Esophagus muscularis mucosa (tissue), 4 donors: ENCODE measurements around the gene IL9.

Source experiments
- CTCF ChIP-seq, 3 experiments: fragments of 200-600 bp in 2 of 3; fragments of 450-650 bp in 1 of 3; sonication (generic) in 2 of 3; IDR thresholded peaks; one replicate each; pipeline ENCODE4 v1.5.1; 2017 to 2019; ENCODE audit warnings: antibody characterized with exemption in 3 of 3, mild to moderate bottlenecking in 2 of 3, moderate library complexity in 1 of 3
- EP300 ChIP-seq: sonication (generic); formaldehyde crosslinking; IDR thresholded peaks from one replicate; pipeline ENCODE4 v1.6.1; 2017; ENCODE audit warnings: antibody characterized with exemption
- POLR2A ChIP-seq: fragments of 450-650 bp; IDR thresholded peaks from one replicate; pipeline ENCODE4 v1.6.1; 2017; ENCODE audit warnings: antibody characterized with exemption, moderate library complexity, mild to moderate bottlenecking, low read depth
- POLR2AphosphoS5 ChIP-seq, 2 donors: sonication (generic); formaldehyde crosslinking; IDR thresholded peaks; one replicate each; pipeline ENCODE4 v1.6.1; 2017; ENCODE audit warnings: antibody characterized with exemption in 2 of 2

DNA sequence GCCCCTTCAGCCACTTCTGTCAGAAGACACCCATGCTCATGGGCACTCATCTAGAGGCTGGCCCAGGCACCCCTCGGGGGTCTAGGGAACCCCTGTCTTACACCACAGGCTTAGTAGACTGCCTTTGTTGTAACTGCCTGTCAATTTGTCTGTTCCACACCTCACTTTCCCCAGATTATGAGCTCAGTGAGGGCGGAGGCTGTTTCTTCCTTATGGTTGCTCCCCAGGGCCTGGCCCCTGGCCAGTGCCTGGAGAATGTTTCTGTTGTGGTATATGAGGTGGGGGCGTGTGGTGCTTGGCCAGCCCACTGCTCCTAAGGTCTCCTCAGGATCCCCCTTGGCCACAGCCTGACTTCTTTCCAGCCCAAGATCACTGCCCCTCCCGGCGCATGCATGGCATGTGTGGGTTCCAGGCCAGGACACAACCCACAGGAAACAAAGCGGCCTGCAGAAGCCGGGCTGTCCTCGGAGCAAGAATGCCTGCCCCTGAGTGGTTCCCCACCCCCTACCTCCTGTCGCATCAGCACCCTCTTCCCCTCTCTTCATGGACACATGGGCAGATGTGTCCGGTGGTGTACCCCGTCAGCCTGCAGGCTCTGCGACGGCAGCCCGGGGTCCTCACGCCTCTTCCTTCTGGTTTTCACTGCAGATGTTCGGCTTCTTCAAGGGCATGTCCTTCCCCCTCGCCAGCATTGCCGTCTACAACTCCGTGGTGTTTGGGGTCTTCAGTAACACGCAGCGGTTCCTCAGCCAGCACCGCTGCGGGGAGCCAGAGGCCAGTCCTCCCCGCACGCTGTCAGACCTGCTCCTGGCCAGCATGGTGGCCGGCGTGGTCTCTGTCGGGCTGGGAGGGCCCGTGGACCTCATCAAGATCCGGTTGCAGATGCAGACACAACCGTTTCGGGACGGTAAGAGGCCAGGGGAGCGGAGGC lies 43.5 kb downstream of the IL9 start:
- TF ChIP-seq CTCF (IDR thresholded peaks at IDR 0.05) (no peak), POLR2AphosphoS5 (IDR thresholded peaks at IDR 0.05) (no peak), POLR2A (no peak), EP300 (no peak)
